HG03097 (cell line): Measurements from ENCODE around the gene ARFGAP3.

Source experiments
- ATAC-seq: cut with Tn5 transposase; IDR thresholded peaks from one replicate; pipeline ENCODE4 v1.9.1; 2021; ENCODE audit not compliant: unreplicated experiment, low FRiP score

The ARFGAP3 gene

GRCh38 chr22:42884616-42885375, 27.7 kb upstream of the ARFGAP3 start:
- ATAC-seq, result no peak

- ATAC-seq, result no peak
Measured at GRCh38 chr22:42883970-42884369, 26.9 kb upstream of the ARFGAP3 start.

- ATAC-seq, result no peak
Measured at GRCh38 chr22:42883121-42883520, 26.0 kb upstream of the ARFGAP3 start.

- ATAC-seq, result no peak
Measured at GRCh38 chr22:42881982-42882656, 25.0 kb upstream of the ARFGAP3 start.

- ATAC-seq, result no peak
Measured at GRCh38 chr22:42881298-42881697, 24.2 kb upstream of the ARFGAP3 start.

GRCh38 chr22:42880815-42881214, 23.7 kb upstream of the ARFGAP3 start:
- ATAC-seq, result no peak

GRCh38 chr22:42879371-42880021, 22.4 kb upstream of the ARFGAP3 start:
- no peak for ATAC-seq

GRCh38 chr22:42878561-42879305, 21.7 kb upstream of the ARFGAP3 start:
- no peak for ATAC-seq

- no peak for ATAC-seq
Measured at GRCh38 chr22:42877597-42878340, 20.7 kb upstream of the ARFGAP3 start.

- ATAC-seq, result no peak
Measured at GRCh38 chr22:42877158-42877557, 20.1 kb upstream of the ARFGAP3 start.

- ATAC-seq, result no peak
Measured at GRCh38 chr22:42876041-42876440, 19.0 kb upstream of the ARFGAP3 start.

- ATAC-seq, result no peak
Measured at GRCh38 chr22:42874010-42874409, 16.9 kb upstream of the ARFGAP3 start.

- no peak for ATAC-seq
Measured at GRCh38 chr22:42873356-42873755, 16.3 kb upstream of the ARFGAP3 start.

- no peak for ATAC-seq
Measured at GRCh38 chr22:42872821-42873220, 15.7 kb upstream of the ARFGAP3 start.

GRCh38 chr22:42871146-42872050, 14.3 kb upstream of the ARFGAP3 start:
- no peak for ATAC-seq

GRCh38 chr22:42869888-42870480, 12.9 kb upstream of the ARFGAP3 start:
- no peak for ATAC-seq

- ATAC-seq, result no peak
Measured at GRCh38 chr22:42869463-42869862, 12.4 kb upstream of the ARFGAP3 start.

- ATAC-seq, result no peak
Measured at GRCh38 chr22:42868751-42869251, 11.7 kb upstream of the ARFGAP3 start.

GRCh38 chr22:42866100-42866499, 9.0 kb upstream of the ARFGAP3 start:
- ATAC-seq, result no peak
